Panc1 (cell line): Measurements from ENCODE around the gene GNG10. TPM values are rescaled to one million over a fixed set of nuclear protein-coding genes. Genes with fewer than 3 reads are reported as not detected.

Source experiments
- ATAC-seq: fragments of 200-7000 bp; cut with Tn5 transposase; 2 replicates; pipeline ENCODE4 v1.9.1; 2020; ENCODE audit warnings: mild to moderate bottlenecking, moderate library complexity
- BruUV-seq: library from RNA; stranded (reverse); fragments of 400-500 nt; replicated peaks from 2 replicates; lab custom pipeline; 2021; lab: Mats Ljungman, UMichigan
- CTCF ChIA-PET: fragments of 300-600 bp; sonication (Branson Sonifier 250); formaldehyde crosslinking; loops from one replicate; lab custom pipeline; 2022; ENCODE audit warnings: antibody characterized with exemption; lab: Charles Lee
- POLR2A ChIA-PET: fragments of 300-600 bp; sonication (Branson Sonifier 250); formaldehyde crosslinking; loops from one replicate; lab custom pipeline; 2022; ENCODE audit warnings: antibody characterized with exemption; lab: Charles Lee
- DNase-seq: peaks from one replicate; pipeline ENCODE4 v3.0.0-alpha.2; 2010; ENCODE audit warnings: low read depth, low spot score
- H3K27ac ChIP-seq: 2 replicates; pipeline ENCODE4 v1.5.1; 2011; ENCODE audit warnings: mild to moderate bottlenecking, low read length, inconsistent platforms
- H3K27me3 ChIP-seq: fragments of 200-500 bp; sonication (Bioruptor generic); 2 replicates; pipeline ENCODE4 v1.6.0; 2014; ENCODE audit warnings: low read length, inconsistent platforms; ENCODE audit not compliant: control insufficient read depth, insufficient read depth
- H3K36me3 ChIP-seq: fragments of 200-500 bp; sonication (Bioruptor generic); 2 replicates; pipeline ENCODE4 v1.5.1; 2014; ENCODE audit warnings: inconsistent platforms, mild to moderate bottlenecking, low read length, moderate library complexity; ENCODE audit not compliant: control insufficient read depth, insufficient read depth
- H3K4me1 ChIP-seq: 2 replicates; pipeline ENCODE4 v1.5.1; 2011; ENCODE audit warnings: inconsistent platforms, mild to moderate bottlenecking, low read length, moderate library complexity; ENCODE audit not compliant: control insufficient read depth, insufficient read depth
- H3K4me3 ChIP-seq, 2 experiments: 2 replicates each; pipeline ENCODE4 v1.5.1; 2011 to 2012; ENCODE audit warnings: low read depth in 2 of 2, low read length in 2 of 2, mild to moderate bottlenecking in 2 of 2, inconsistent platforms in 1 of 2, moderate library complexity in 1 of 2
- H3K9me3 ChIP-seq: fragments of 200-500 bp; sonication (Bioruptor generic); 2 replicates; pipeline ENCODE4 v1.5.1; 2014; ENCODE audit warnings: low read depth, mild to moderate bottlenecking, inconsistent platforms, low read length, moderate library complexity; ENCODE audit not compliant: control insufficient read depth, insufficient read depth
- POLR2AphosphoS5 ChIP-seq: IDR thresholded peaks from 2 replicates; pipeline ENCODE4 v1.6.1; 2012; ENCODE audit warnings: mild to moderate bottlenecking, low read depth, low read length, moderate library complexity
- SIN3A ChIP-seq: IDR thresholded peaks from 2 replicates; pipeline ENCODE4 v1.6.1; 2012; ENCODE audit warnings: low read depth, mild to moderate bottlenecking, low read length, moderate library complexity, borderline replicate concordance; ENCODE audit not compliant: insufficient read depth
- in situ Hi-C: cut with HindIII; loops from 2 replicates; pipeline ENCODE4 v1.10.0; 2016; ENCODE audit warnings: low sequenced_read_pairs, low pct_unique_long_range_greater_than_20kb
- intact Hi-C: fragments of 100-400 bp; cut with micrococcal nuclease; formaldehyde crosslinking; loops from one replicate; pipeline ENCODE4 v1.10.0; 2022; ENCODE audit not compliant: unreplicated experiment
- total RNA-seq: library from RNA; stranded (reverse); gene quantifications from one replicate; pipeline ENCODE4 v1.2.1, GENCODE V29; 2021; ENCODE audit not compliant: unreplicated experiment
- TF ChIP-seq, protein P1 (sequence below): fragments of 450-650 bp; IDR thresholded peaks from 2 replicates; pipeline ENCODE4 v1.5.1; 2017; ENCODE audit warnings: mild to moderate bottlenecking
- TF ChIP-seq, protein P2 (sequence below), 2 experiments: IDR thresholded peaks; 2 replicates each; pipeline ENCODE4 v1.6.1; 2011 to 2012; ENCODE audit warnings: low read depth in 2 of 2, control low read depth in 1 of 2, low read length in 1 of 2, mild to moderate bottlenecking in 1 of 2, moderate library complexity in 1 of 2; ENCODE audit not compliant: insufficient read depth in 1 of 2

The GNG10 gene
- total RNA-seq, 1 experiment from 2014 or later = 40.0 TPM

DNA sequence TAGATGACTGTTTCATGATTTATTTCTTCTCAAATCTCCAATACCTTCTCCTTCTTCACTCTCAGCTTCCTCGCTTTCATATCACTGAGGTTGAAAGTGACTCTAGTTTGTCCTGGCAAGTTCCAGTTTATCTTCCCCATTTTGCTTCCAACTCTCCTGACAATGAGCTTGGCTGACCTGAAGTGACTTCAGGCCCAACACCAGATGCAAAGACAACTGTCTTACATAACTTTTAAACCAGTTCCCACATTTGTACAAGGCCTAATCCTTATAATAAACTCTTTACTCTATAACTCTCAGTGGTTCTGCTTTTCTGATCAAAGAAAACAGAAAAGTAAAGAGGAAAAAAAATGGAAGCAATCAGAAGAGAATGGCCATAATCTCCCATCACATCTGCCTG lies 22.0 kb downstream of the GNG10 start:
- no TSS peak for BruUV-seq
- H3K9me3 ChIP-seq = no peaks in the 10 kb centered on the region
- DNase-seq (no peak), ATAC-seq (no peak)
- TF ChIP-seq, protein P1, sequence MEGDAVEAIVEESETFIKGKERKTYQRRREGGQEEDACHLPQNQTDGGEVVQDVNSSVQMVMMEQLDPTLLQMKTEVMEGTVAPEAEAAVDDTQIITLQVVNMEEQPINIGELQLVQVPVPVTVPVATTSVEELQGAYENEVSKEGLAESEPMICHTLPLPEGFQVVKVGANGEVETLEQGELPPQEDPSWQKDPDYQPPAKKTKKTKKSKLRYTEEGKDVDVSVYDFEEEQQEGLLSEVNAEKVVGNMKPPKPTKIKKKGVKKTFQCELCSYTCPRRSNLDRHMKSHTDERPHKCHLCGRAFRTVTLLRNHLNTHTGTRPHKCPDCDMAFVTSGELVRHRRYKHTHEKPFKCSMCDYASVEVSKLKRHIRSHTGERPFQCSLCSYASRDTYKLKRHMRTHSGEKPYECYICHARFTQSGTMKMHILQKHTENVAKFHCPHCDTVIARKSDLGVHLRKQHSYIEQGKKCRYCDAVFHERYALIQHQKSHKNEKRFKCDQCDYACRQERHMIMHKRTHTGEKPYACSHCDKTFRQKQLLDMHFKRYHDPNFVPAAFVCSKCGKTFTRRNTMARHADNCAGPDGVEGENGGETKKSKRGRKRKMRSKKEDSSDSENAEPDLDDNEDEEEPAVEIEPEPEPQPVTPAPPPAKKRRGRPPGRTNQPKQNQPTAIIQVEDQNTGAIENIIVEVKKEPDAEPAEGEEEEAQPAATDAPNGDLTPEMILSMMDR = no peak
- TF ChIP-seq SIN3A = no peak
- no peak for TF ChIP-seq POLR2AphosphoS5
- no peaks in the 10 kb centered on the region for H3K36me3 ChIP-seq
- intact Hi-C loops (no loop called here), in situ Hi-C loops (no loop called here)
- CTCF ChIA-PET = no interaction called here
- no peaks in the 10 kb centered on the region for H3K4me1 ChIP-seq
- POLR2A ChIA-PET = interaction anchor here (0.8 kb wide), 1 partner anchor 25 kb away, joined by 3 read pairs; no protein-coding TSS in a partner anchor
- H3K27ac ChIP-seq = no peak overlapping the region
- H3K27me3 ChIP-seq = no peaks in the 10 kb centered on the region
- no peak overlapping the region for H3K4me3 ChIP-seq

GRCh38 chr9:111691672-111692329 lies 30.4 kb downstream of the GNG10 start:
- H3K4me3 ChIP-seq = no peak overlapping the region
- peak overlapping the region; percentile 65 for H3K27ac ChIP-seq
- peaks cover 9% of the 10 kb centered on the region; the same call in 1 of the 2 replicates for H3K4me1 ChIP-seq
- BruUV-seq = no TSS peak
- no peaks in the 10 kb centered on the region for H3K36me3 ChIP-seq
- peak; percentile 83 for ATAC-seq
- ChIA-PET POLR2A (interaction anchor here (0.6 kb wide), 1 partner anchor 92 kb away, joined by 13 read pairs; the partner anchor contains the start of gene PTGR1), CTCF (interaction anchor here (0.8 kb wide), 1 partner anchor 94 kb away, joined by 8 read pairs; no protein-coding TSS in a partner anchor)
- in situ Hi-C loops (no loop called here), intact Hi-C loops (loop anchor here (1.0 kb wide), 1 partner anchor 94 kb away; no protein-coding TSS in a partner anchor)
- TF ChIP-seq, protein P1 = peak; percentile 51; the same call in 1 of the 2 replicates
- TF ChIP-seq, protein P2, sequence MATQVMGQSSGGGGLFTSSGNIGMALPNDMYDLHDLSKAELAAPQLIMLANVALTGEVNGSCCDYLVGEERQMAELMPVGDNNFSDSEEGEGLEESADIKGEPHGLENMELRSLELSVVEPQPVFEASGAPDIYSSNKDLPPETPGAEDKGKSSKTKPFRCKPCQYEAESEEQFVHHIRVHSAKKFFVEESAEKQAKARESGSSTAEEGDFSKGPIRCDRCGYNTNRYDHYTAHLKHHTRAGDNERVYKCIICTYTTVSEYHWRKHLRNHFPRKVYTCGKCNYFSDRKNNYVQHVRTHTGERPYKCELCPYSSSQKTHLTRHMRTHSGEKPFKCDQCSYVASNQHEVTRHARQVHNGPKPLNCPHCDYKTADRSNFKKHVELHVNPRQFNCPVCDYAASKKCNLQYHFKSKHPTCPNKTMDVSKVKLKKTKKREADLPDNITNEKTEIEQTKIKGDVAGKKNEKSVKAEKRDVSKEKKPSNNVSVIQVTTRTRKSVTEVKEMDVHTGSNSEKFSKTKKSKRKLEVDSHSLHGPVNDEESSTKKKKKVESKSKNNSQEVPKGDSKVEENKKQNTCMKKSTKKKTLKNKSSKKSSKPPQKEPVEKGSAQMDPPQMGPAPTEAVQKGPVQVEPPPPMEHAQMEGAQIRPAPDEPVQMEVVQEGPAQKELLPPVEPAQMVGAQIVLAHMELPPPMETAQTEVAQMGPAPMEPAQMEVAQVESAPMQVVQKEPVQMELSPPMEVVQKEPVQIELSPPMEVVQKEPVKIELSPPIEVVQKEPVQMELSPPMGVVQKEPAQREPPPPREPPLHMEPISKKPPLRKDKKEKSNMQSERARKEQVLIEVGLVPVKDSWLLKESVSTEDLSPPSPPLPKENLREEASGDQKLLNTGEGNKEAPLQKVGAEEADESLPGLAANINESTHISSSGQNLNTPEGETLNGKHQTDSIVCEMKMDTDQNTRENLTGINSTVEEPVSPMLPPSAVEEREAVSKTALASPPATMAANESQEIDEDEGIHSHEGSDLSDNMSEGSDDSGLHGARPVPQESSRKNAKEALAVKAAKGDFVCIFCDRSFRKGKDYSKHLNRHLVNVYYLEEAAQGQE (IDR thresholded peaks at IDR 0.05; ENCODE audit: insufficient read depth in 1 of 2, low read depth in 2 of 2, low read length in 1 of 2) = no peak
- peak; percentile 25 for DNase-seq
- H3K27me3 ChIP-seq = no peaks in the 10 kb centered on the region
- H3K9me3 ChIP-seq = no peaks in the 10 kb centered on the region
